ENCODE results near the gene BCKDHB. TPM values are rescaled to one million over a fixed set of nuclear protein-coding genes. Genes with fewer than 3 reads are reported as not detected.

Gene BCKDHB
- total and polyA plus RNA-seq, 2 experiments from 2014 or later: 32.1 to 42.7 TPM

- TF ChIP-seq REST (IDR thresholded peaks at IDR 0.05; ENCODE audit: unreplicated experiment) (no peak), ZNF114 (CRISPR knock-in tag; IDR thresholded peaks at IDR 0.05) (no peak)
- TF ChIP-seq, protein P1, sequence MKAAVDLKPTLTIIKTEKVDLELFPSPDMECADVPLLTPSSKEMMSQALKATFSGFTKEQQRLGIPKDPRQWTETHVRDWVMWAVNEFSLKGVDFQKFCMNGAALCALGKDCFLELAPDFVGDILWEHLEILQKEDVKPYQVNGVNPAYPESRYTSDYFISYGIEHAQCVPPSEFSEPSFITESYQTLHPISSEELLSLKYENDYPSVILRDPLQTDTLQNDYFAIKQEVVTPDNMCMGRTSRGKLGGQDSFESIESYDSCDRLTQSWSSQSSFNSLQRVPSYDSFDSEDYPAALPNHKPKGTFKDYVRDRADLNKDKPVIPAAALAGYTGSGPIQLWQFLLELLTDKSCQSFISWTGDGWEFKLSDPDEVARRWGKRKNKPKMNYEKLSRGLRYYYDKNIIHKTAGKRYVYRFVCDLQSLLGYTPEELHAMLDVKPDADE (IDR thresholded peaks at IDR 0.05): no peak
Measured at GRCh38 chr6:80340686-80341085, 234.2 kb downstream of the BCKDHB start (continued).

- no peaks in the 10 kb centered on the region for H3F3A ChIP-seq (replicated peaks; ENCODE audit: low read depth)
- Mint-ChIP-seq H3K9me3 (no peaks in the 10 kb centered on the region), H3K4me1 (peaks cover 18% of the 10 kb centered on the region), H3K36me3 (ENCODE audit: low read depth) (no peaks in the 10 kb centered on the region), H3K4me3 (no peak overlapping the region), H3K27me3 (ENCODE audit: insufficient read depth, low read depth, poor library complexity) (no peaks in the 10 kb centered on the region), H3K27ac (peak overlapping the region; percentile 15; the same call in 1 of the 2 replicates)
- DNase-seq (ENCODE audit: low spot score) (no peak), ATAC-seq (no peak)
- H2AFZ ChIP-seq: no peak overlapping the region
- no peaks in the 10 kb centered on the region for H3K27me3 ChIP-seq (ENCODE audit: insufficient read depth)
- no peak overlapping the region for H3K27ac ChIP-seq (ENCODE audit: low read depth)
- no peak overlapping the region for H3K4me3 ChIP-seq
- peaks cover 15% of the 10 kb centered on the region for H3K4me1 ChIP-seq (ENCODE audit: insufficient read depth)
- no peaks in the 10 kb centered on the region for H3K9me2 ChIP-seq (ENCODE audit: insufficient read depth)
- no peaks in the 10 kb centered on the region for H3K79me2 ChIP-seq (replicated peaks; ENCODE audit: insufficient read depth)
- H4K20me1 ChIP-seq (replicated peaks; ENCODE audit: insufficient read depth): no peaks in the 10 kb centered on the region
- H3K36me3 ChIP-seq (ENCODE audit: insufficient read depth): no peaks in the 10 kb centered on the region
- H3K4me2 ChIP-seq: no peak overlapping the region
- TF ChIP-seq STAT1 (IDR thresholded peaks at IDR 0.05; ENCODE audit: unreplicated experiment) (no peak), NANOG (IDR thresholded peaks at IDR 0.05; ENCODE audit: borderline replicate concordance) (no peak), ZNF331 (CRISPR knock-in tag; IDR thresholded peaks at IDR 0.05; ENCODE audit: low read depth) (no peak), POLR2AphosphoS5 (IDR thresholded peaks at IDR 0.05; ENCODE audit: low read depth) (no peak), REST (IDR thresholded peaks at IDR 0.05; ENCODE audit: unreplicated experiment) (no peak), EZH2 (IDR thresholded peaks at IDR 0.05; ENCODE audit: low read depth, unreplicated experiment) (no peak), ZNF114 (CRISPR knock-in tag; IDR thresholded peaks at IDR 0.05) (no peak)
- TF ChIP-seq, protein P2, sequence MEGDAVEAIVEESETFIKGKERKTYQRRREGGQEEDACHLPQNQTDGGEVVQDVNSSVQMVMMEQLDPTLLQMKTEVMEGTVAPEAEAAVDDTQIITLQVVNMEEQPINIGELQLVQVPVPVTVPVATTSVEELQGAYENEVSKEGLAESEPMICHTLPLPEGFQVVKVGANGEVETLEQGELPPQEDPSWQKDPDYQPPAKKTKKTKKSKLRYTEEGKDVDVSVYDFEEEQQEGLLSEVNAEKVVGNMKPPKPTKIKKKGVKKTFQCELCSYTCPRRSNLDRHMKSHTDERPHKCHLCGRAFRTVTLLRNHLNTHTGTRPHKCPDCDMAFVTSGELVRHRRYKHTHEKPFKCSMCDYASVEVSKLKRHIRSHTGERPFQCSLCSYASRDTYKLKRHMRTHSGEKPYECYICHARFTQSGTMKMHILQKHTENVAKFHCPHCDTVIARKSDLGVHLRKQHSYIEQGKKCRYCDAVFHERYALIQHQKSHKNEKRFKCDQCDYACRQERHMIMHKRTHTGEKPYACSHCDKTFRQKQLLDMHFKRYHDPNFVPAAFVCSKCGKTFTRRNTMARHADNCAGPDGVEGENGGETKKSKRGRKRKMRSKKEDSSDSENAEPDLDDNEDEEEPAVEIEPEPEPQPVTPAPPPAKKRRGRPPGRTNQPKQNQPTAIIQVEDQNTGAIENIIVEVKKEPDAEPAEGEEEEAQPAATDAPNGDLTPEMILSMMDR (conservative IDR thresholded peaks at IDR 0.05; ENCODE audit: low read depth in 2 of 2): no peak
- TF ChIP-seq, protein P1 (IDR thresholded peaks at IDR 0.05): no peak
Measured at GRCh38 chr6:80341330-80341729, 234.9 kb downstream of the BCKDHB start.
